H1 (cell line): ENCODE measurements around the gene TSPAN9. TPM values are rescaled to one million over a fixed set of nuclear protein-coding genes. Genes with fewer than 3 reads are reported as not detected.

Source experiments
- CTCF ChIA-PET: fragments of 300-600 bp; sonication (Branson Sonifier 250); formaldehyde crosslinking; loops from one replicate; lab custom pipeline; 2021; ENCODE audit not compliant: partially characterized antibody; lab: Charles Lee
- POLR2A ChIA-PET: fragments of 300-600 bp; sonication (Branson Sonifier 250); formaldehyde crosslinking; loops from one replicate; lab custom pipeline; 2021; ENCODE audit warnings: inconsistent platforms; ENCODE audit not compliant: partially characterized antibody; lab: Charles Lee
- DNase-seq, 2 experiments: peaks; one replicate each; pipeline versions ENCODE4 v3.0.0 to v3.0.0-alpha.2; 2010 to 2022; ENCODE audit warnings: low spot score in 2 of 2, low read depth in 1 of 2, mixed read lengths in 1 of 2
- FAIRE-seq: peaks from 2 replicates; lab custom pipeline; 2011; peaks lifted over from hg19 to GRCh38; lab: Jason Lieb, UNC
- H2AFZ ChIP-seq: 2 replicates; pipeline ENCODE4 v1.8.1; 2012; ENCODE audit warnings: low read length, inconsistent platforms
- H2AK5ac ChIP-seq: 2 replicates; pipeline ENCODE4 v1.6.1; 2013; ENCODE audit warnings: low read depth, low read length
- H2BK120ac ChIP-seq: replicated peaks from 2 replicates; pipeline ENCODE3; 2013; ENCODE audit warnings: low read depth, low read length, inconsistent platforms
- H2BK12ac ChIP-seq: 2 replicates; pipeline ENCODE4 v1.6.1; 2013; ENCODE audit warnings: low read depth, low read length
- H2BK15ac ChIP-seq: 2 replicates; pipeline ENCODE4 v1.6.1; 2013; ENCODE audit warnings: low read length
- H2BK20ac ChIP-seq: 2 replicates; pipeline ENCODE4 v1.6.1; 2013; ENCODE audit warnings: low read length
- H2BK5ac ChIP-seq: 2 replicates; pipeline ENCODE4 v1.6.1; 2013; ENCODE audit warnings: low read depth, low read length
- H3K14ac ChIP-seq: 2 replicates; pipeline ENCODE4 v1.6.1; 2013; ENCODE audit warnings: inconsistent platforms; ENCODE audit not compliant: insufficient read length
- H3K18ac ChIP-seq: 2 replicates; pipeline ENCODE4 v1.6.1; 2013; ENCODE audit warnings: low read length; ENCODE audit errors: extremely low read depth
- H3K23ac ChIP-seq: 2 replicates; pipeline ENCODE4 v1.6.1; 2013; ENCODE audit warnings: inconsistent platforms; ENCODE audit not compliant: insufficient read length
- H3K23me2 ChIP-seq: 2 replicates; pipeline ENCODE4 v1.6.1; 2013; ENCODE audit warnings: low read depth, low read length
- H3K27ac ChIP-seq: 2 replicates; pipeline ENCODE4 v1.6.1; 2011; ENCODE audit warnings: low read depth, low read length, inconsistent platforms
- H3K27me3 ChIP-seq, 4 experiments: replicated peaks in 1 of 4; 1 replicate in 1 of 4; 2 replicates in 3 of 4; pipeline versions ENCODE4 v1.6.1 to v1.8.1; 2011 to 2013; ENCODE audit warnings: low read length in 3 of 4, mild to moderate bottlenecking in 3 of 4, inconsistent platforms in 2 of 4, mixed read lengths in 2 of 4, moderate library complexity in 1 of 4; ENCODE audit not compliant: control insufficient read depth in 3 of 4, insufficient read depth in 3 of 4; ENCODE audit errors: extremely low read depth in 1 of 4
- H3K36me3 ChIP-seq, 4 experiments: 2 replicates each; pipeline versions ENCODE4 v1.6.1 to v1.8.1; 2011 to 2013; ENCODE audit warnings: mild to moderate bottlenecking in 4 of 4, low read length in 3 of 4, moderate library complexity in 2 of 4, control low read depth in 1 of 4, inconsistent platforms in 1 of 4; ENCODE audit not compliant: insufficient read depth in 4 of 4, control insufficient read depth in 2 of 4
- H3K4ac ChIP-seq: replicated peaks from 2 replicates; pipeline ENCODE3; 2013; ENCODE audit warnings: low read length, low read depth, mixed read lengths, inconsistent platforms; ENCODE audit not compliant: insufficient read length
- H3K4me1 ChIP-seq, 4 experiments: replicated peaks in 1 of 4; 1 replicate in 1 of 4; 2 replicates in 3 of 4; pipeline versions ENCODE4 v1.6.1 to v1.8.1; 2011 to 2013; ENCODE audit warnings: low read length in 3 of 4, inconsistent platforms in 2 of 4, mixed read lengths in 1 of 4; ENCODE audit not compliant: insufficient read depth in 4 of 4, control insufficient read depth in 3 of 4
- H3K4me2 ChIP-seq, 2 experiments: 2 replicates each; pipeline versions ENCODE4 v1.6.1 to v1.8.1; 2011 to 2013; ENCODE audit warnings: low read depth in 2 of 2, low read length in 2 of 2, control low read depth in 1 of 2, inconsistent platforms in 1 of 2, mild to moderate bottlenecking in 1 of 2; ENCODE audit not compliant: insufficient read depth in 1 of 2
- H3K4me3 ChIP-seq, 4 experiments: fragments of 200-600, 300-600 bp in 1 of 4; sonication (generic), shearing (Covaris generic), sonication (Bioruptor Twin) in 1 of 4; 2 replicates each; pipeline versions ENCODE4 v1.5.1 to v1.8.1; 2011 to 2016; ENCODE audit warnings: low read length in 4 of 4, low read depth in 3 of 4, control low read depth in 2 of 4, inconsistent platforms in 2 of 4, mild to moderate bottlenecking in 2 of 4, mixed read lengths in 1 of 4, moderate library complexity in 1 of 4; ENCODE audit not compliant: insufficient read depth in 2 of 4; ENCODE audit errors: extremely low read depth in 1 of 4
- H3K56ac ChIP-seq: replicated peaks from 2 replicates; pipeline ENCODE3; 2013; ENCODE audit warnings: low read depth, mild to moderate bottlenecking, mixed read lengths, low read length, inconsistent platforms; ENCODE audit not compliant: insufficient read length
- H3K79me1 ChIP-seq: 2 replicates; pipeline ENCODE4 v1.6.1; 2013; ENCODE audit warnings: low read depth, low read length, control low read depth
- H3K79me2 ChIP-seq, 2 experiments: 2 replicates each; pipeline versions ENCODE4 v1.6.1 to v1.8.1; 2012 to 2013; ENCODE audit warnings: low read length in 2 of 2, mild to moderate bottlenecking in 2 of 2, inconsistent platforms in 1 of 2; ENCODE audit not compliant: insufficient read depth in 2 of 2, control insufficient read depth in 1 of 2
- H3K9ac ChIP-seq, 4 experiments: replicated peaks in 1 of 4; 1 replicate in 1 of 4; 2 replicates in 3 of 4; pipeline versions ENCODE4 v1.6.1 to v1.8.1; 2011 to 2013; ENCODE audit warnings: low read depth in 3 of 4, low read length in 3 of 4, control low read depth in 2 of 4, mild to moderate bottlenecking in 2 of 4, moderate library complexity in 2 of 4, inconsistent platforms in 1 of 4; ENCODE audit errors: extremely low read depth in 1 of 4
- H3K9me3 ChIP-seq, 2 experiments: 2 replicates each; pipeline versions ENCODE4 v1.6.1 to v1.8.1; 2012 to 2013; ENCODE audit warnings: mild to moderate bottlenecking in 2 of 2, moderate library complexity in 2 of 2, control low read depth in 1 of 2, inconsistent platforms in 1 of 2, low read depth in 1 of 2, low read length in 1 of 2, mixed read lengths in 1 of 2; ENCODE audit not compliant: insufficient read depth in 2 of 2
- H4K20me1 ChIP-seq, 2 experiments: replicated peaks in 1 of 2; 2 replicates each; pipeline versions ENCODE3 to v1.8.1; 2011 to 2013; ENCODE audit warnings: inconsistent platforms in 2 of 2, low read length in 2 of 2, mild to moderate bottlenecking in 1 of 2; ENCODE audit not compliant: insufficient read depth in 2 of 2, control insufficient read depth in 1 of 2
- H4K5ac ChIP-seq: 2 replicates; pipeline ENCODE4 v1.6.1; 2013; ENCODE audit warnings: low read length, low read depth, mixed read lengths, inconsistent platforms; ENCODE audit not compliant: insufficient read length
- H4K8ac ChIP-seq: 2 replicates; pipeline ENCODE4 v1.8.0; 2013; ENCODE audit warnings: mild to moderate bottlenecking, moderate library complexity, low read length, inconsistent platforms; ENCODE audit not compliant: insufficient read depth; ENCODE audit errors: extremely low read depth
- H4K91ac ChIP-seq: replicated peaks from 2 replicates; pipeline ENCODE3; 2013; ENCODE audit warnings: low read length, mixed read lengths, inconsistent platforms; ENCODE audit not compliant: insufficient read length
- CREB1 ChIP-seq: IDR thresholded peaks from 2 replicates; pipeline ENCODE4 v1.6.1; 2012; ENCODE audit warnings: inconsistent platforms
- EGR1 ChIP-seq: IDR thresholded peaks from 2 replicates; pipeline ENCODE4 v1.6.1; 2011; ENCODE audit warnings: low read depth, low read length, borderline replicate concordance
- EZH2 ChIP-seq: fragments of 200-600 bp; sonication (generic); IDR thresholded peaks from 2 replicates; pipeline ENCODE4 v1.7.1; 2012; ENCODE audit warnings: low read depth, mild to moderate bottlenecking, moderate library complexity, low read length, inconsistent platforms; ENCODE audit not compliant: severe bottlenecking
- GABPA ChIP-seq: IDR thresholded peaks from 2 replicates; pipeline ENCODE4 v1.6.1; 2011; ENCODE audit warnings: mild to moderate bottlenecking, low read length, moderate library complexity, borderline replicate concordance; ENCODE audit not compliant: insufficient read depth
- HDAC6 ChIP-seq: IDR thresholded peaks from one replicate; pipeline ENCODE4 v1.7.1; 2012; ENCODE audit warnings: low read depth, mild to moderate bottlenecking, inconsistent platforms, low read length, moderate library complexity
- KDM5A ChIP-seq: fragments of 200-600 bp; IDR thresholded peaks from 2 replicates; pipeline ENCODE4 v1.7.1; 2012; ENCODE audit warnings: mild to moderate bottlenecking, low read length, inconsistent platforms, mixed read lengths
- POU5F1 ChIP-seq: IDR thresholded peaks from 2 replicates; pipeline ENCODE4 v1.6.1; 2011; ENCODE audit warnings: low read depth, mild to moderate bottlenecking, low read length, moderate library complexity
- SAP30 ChIP-seq: fragments of 300-600 bp; sonication (generic); IDR thresholded peaks from 2 replicates; pipeline ENCODE4 v1.7.1; 2012; ENCODE audit warnings: low read length, moderate library complexity, mild to moderate bottlenecking, inconsistent platforms; ENCODE audit not compliant: insufficient read depth, insufficient replicate concordance
- SIRT6 ChIP-seq: IDR thresholded peaks from one replicate; pipeline ENCODE4 v1.7.1; 2012; ENCODE audit warnings: low read length, inconsistent platforms
- SP4 ChIP-seq: IDR thresholded peaks from 2 replicates; pipeline ENCODE4 v1.6.1; 2012; ENCODE audit warnings: low read length, inconsistent platforms
- SUZ12 ChIP-seq: fragments of 200-600 bp; sonication (generic); IDR thresholded peaks from 2 replicates; pipeline ENCODE4 v1.6.1; 2012; ENCODE audit warnings: mild to moderate bottlenecking, inconsistent platforms, low read length, moderate library complexity, mixed read lengths
- YY1 ChIP-seq: IDR thresholded peaks from 2 replicates; pipeline ENCODE4 v1.6.1; 2011; ENCODE audit warnings: low read depth, mild to moderate bottlenecking, low read length
- WGBS, 2 experiments: shearing (Covaris generic) in 1 of 2; methylation state at CpG; one replicate each; pipeline versions ENCODE4 v1.1.6 to v1.1.7; 2013 to 2015; ENCODE audit warnings: low lambda C conversion rate in 2 of 2, mixed read lengths in 2 of 2, inconsistent platforms in 1 of 2, low coverage in 1 of 2, missing lambda C conversion rate in 1 of 2; ENCODE audit not compliant: insufficient replicate concordance in 2 of 2, insufficient coverage in 1 of 2, insufficient read length in 1 of 2; ENCODE audit errors: extremely low coverage in 1 of 2, missing lambda C conversion rate in 1 of 2; 5-methylcytosine and 5-hydroxymethylcytosine counted together
- polyA plus RNA-seq, 7 experiments: library from polyadenylated mRNA; depleted of rRNA in 3 of 7; stranded (reverse) in 5 of 7; unstranded in 2 of 7; fragments of >200 nt in 5 of 7; fragments of 200-250 nt in 2 of 7; gene quantifications; 1 replicate in 5 of 7; 2 replicates in 1 of 7; 4 replicates in 1 of 7; pipeline versions ENCODE4 v1.2.1 to v1.2.3, GENCODE V29; 2011 to 2013; ENCODE audit warnings: missing spikeins in 2 of 7, mixed read lengths in 2 of 7
- total RNA-seq: library from RNA; stranded (reverse); fragmentation: NEBNext Ultra II Directional; extraction: Animal tissue kit (Norgen Biotek cat#: 25700); gene quantifications from 2 replicates; pipeline ENCODE4 v1.2.1, GENCODE V29; 2021
- TF ChIP-seq, protein P1 (sequence below): IDR thresholded peaks from 2 replicates; pipeline ENCODE4 v1.6.1; 2012; ENCODE audit warnings: low read length, inconsistent platforms

Gene TSPAN9
- total and polyA plus RNA-seq, 2 of the 8 experiments (the other 6 are each of a cell fraction or from before 2014, with no cell fraction given) = 11.5 to 29.1 TPM

DNA sequence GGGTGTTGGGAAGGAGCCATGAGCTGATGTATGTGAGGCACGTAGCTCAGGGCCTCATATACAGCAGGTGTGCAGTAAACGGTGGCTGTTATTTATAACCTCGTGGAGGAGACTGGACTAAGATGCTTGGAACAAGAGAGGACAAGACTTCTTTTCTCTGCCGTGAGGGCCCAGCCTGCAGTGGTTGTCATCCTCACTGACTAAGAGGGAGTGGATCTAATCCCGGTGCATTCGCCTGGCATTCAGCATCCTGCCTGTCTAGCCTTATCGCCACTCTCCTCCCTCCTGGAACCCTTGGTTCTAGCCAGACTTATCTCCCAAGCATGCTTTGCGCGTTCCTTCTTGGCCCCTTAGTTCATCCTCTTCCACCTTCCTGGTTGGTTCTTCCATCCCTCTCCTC lies 3.9 kb downstream of the TSPAN9 start:
- POLR2A ChIA-PET = interaction anchor here (0.7 kb wide), 1 partner anchor 20 kb away, joined by 3 read pairs; no protein-coding TSS in a partner anchor
- Histone ChIP-seq H3K4ac (no peak overlapping the region), H2BK15ac (no peak overlapping the region), H3K36me3 (no peaks in the 10 kb centered on the region), H4K5ac (no peak overlapping the region), H3K23me2 (peaks cover 4% of the 10 kb centered on the region; the same call in 1 of the 2 replicates), H2AFZ (no peak overlapping the region), H2BK120ac (no peak overlapping the region), H2AK5ac (0 out of 2 replicates have a peak overlapping the region, but pooled peaks have one; percentile 53), H3K23ac (no peak overlapping the region), H3K79me2 (no peaks in the 10 kb centered on the region), H3K4me1 (peaks cover 8 to 31% (median 19%) of the 10 kb centered on the region in 4 experiments), H3K4me3 (no peak overlapping the region), H3K9me3 (no peaks in the 10 kb centered on the region), H4K20me1 (no peaks in the 10 kb centered on the region), H3K27ac (no peak overlapping the region), H2BK5ac (no peak overlapping the region), H3K14ac (no peak overlapping the region), H3K4me2 (no peak overlapping the region), H4K91ac (no peak overlapping the region), H3K27me3 (peaks cover 0 to 21% (median 7%) of the 10 kb centered on the region in 4 experiments; a peak in 3 of 7 replicates), H3K56ac (no peak overlapping the region), H4K8ac (no peak overlapping the region), H2BK12ac (peak overlapping the region; percentile 75; the same call in 1 of the 2 replicates), H3K18ac (no peak overlapping the region), H3K79me1 (0 out of 2 replicates have a peak, but pooled peaks cover 3% of the 10 kb centered on the region), H3K9ac (no peak overlapping the region), H2BK20ac (no peak overlapping the region)
- no peak for DNase-seq
- WGBS, 2 experiments = 92% methylated on average over 9 of the region's 9 CpGs; no CpG with 5 or more reads in 1 of the 2 experiments
- FAIRE-seq = no peak
- CTCF ChIA-PET = interaction anchor here (0.5 to 1.6 kb wide), 9 partner anchors 11 to 434 kb away, joined by 3 to 6 read pairs (median 4); no protein-coding TSS in a partner anchor
- TF ChIP-seq SUZ12 = no peak
- TF ChIP-seq KDM5A = no peak
- no peak for TF ChIP-seq YY1
- TF ChIP-seq EZH2 = no peak
- TF ChIP-seq POU5F1 = no peak
- no peak for TF ChIP-seq EGR1
- TF ChIP-seq, protein P1, sequence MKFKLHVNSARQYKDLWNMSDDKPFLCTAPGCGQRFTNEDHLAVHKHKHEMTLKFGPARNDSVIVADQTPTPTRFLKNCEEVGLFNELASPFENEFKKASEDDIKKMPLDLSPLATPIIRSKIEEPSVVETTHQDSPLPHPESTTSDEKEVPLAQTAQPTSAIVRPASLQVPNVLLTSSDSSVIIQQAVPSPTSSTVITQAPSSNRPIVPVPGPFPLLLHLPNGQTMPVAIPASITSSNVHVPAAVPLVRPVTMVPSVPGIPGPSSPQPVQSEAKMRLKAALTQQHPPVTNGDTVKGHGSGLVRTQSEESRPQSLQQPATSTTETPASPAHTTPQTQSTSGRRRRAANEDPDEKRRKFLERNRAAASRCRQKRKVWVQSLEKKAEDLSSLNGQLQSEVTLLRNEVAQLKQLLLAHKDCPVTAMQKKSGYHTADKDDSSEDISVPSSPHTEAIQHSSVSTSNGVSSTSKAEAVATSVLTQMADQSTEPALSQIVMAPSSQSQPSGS = no peak
- TF ChIP-seq SP4 = no peak
- TF ChIP-seq HDAC6 = no peak
- TF ChIP-seq SAP30 = no peak
- no peak for TF ChIP-seq SIRT6
- no peak for TF ChIP-seq CREB1
- TF ChIP-seq GABPA = no peak
